ENCODE measurements around the gene FSTL5. TPM values are rescaled to one million over a fixed set of nuclear protein-coding genes. Genes with fewer than 3 reads are reported as not detected.

Gene FSTL5
- total RNA-seq, 1 donor from 2014 or later = not detected

DNA sequence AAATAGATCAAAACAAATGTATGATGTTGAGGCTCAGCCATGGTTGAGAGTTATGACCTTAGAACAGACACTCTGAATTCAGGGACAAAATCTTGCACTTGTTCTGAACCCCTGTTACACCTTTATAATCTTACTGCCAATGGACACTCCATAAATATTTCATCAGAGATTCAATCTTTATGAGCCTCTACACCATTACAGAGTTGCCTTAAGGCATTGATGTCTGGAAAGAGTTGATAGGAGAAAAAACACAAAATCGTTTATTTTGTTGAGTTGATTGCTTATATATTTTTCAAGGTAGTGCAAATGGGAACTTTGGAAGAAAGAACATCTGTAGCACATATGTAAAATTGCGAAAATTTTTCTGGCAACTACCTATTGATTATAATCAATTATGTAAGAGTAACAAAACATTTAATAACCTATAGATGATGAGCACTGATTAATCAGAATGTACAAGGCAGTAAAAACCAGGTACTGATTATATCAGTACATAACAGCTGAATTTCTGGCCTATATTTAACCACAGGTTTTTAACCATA, 568.5 kb downstream of the FSTL5 start:
- H3K27ac Mint-ChIP-seq = no peak overlapping the region
- ChIA-PET POLR2A (no interaction called here), CTCF (no interaction called here)
- H3K4me3 Mint-ChIP-seq = no peak overlapping the region
- intact Hi-C loops (cut with micrococcal nuclease) = no loop called here
- TF ChIP-seq, protein P1, sequence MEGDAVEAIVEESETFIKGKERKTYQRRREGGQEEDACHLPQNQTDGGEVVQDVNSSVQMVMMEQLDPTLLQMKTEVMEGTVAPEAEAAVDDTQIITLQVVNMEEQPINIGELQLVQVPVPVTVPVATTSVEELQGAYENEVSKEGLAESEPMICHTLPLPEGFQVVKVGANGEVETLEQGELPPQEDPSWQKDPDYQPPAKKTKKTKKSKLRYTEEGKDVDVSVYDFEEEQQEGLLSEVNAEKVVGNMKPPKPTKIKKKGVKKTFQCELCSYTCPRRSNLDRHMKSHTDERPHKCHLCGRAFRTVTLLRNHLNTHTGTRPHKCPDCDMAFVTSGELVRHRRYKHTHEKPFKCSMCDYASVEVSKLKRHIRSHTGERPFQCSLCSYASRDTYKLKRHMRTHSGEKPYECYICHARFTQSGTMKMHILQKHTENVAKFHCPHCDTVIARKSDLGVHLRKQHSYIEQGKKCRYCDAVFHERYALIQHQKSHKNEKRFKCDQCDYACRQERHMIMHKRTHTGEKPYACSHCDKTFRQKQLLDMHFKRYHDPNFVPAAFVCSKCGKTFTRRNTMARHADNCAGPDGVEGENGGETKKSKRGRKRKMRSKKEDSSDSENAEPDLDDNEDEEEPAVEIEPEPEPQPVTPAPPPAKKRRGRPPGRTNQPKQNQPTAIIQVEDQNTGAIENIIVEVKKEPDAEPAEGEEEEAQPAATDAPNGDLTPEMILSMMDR (IDR thresholded peaks at IDR 0.05) = no peak
- no peaks in the 10 kb centered on the region for H3K36me3 Mint-ChIP-seq (ENCODE audit: low read depth)
- no peak for ATAC-seq (ENCODE audit: low read depth)
- H3K4me1 Mint-ChIP-seq = no peaks in the 10 kb centered on the region
- no peak for DNase-seq
- H3K27me3 Mint-ChIP-seq = no peaks in the 10 kb centered on the region
- H3K9me3 Mint-ChIP-seq = peaks cover 3% of the 10 kb centered on the region

DNA sequence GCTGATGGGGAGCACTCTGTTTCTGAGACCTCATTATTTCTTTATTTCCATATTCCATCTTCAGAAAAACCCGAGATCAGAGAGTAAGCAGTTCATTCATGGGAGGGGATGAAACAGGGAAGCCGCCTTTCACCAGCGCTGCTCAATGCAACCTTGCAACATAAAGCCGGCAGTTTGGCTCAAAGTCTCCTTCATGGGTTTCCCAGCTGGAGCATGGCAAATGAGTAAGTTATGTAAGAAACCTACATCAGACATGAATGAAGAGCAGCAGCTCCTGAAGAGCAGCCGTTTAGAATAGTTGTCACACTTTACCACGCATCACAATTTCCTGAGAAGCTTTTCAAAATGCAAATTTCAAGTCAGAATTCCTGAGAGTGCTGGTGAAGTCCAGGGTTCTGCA, 578.8 kb downstream of the FSTL5 start:
- ATAC-seq (ENCODE audit: low read depth) (no peak), DNase-seq (no peak)
- ChIA-PET POLR2A (no interaction called here), CTCF (no interaction called here)
- H3K27ac Mint-ChIP-seq = no peak overlapping the region
- no peaks in the 10 kb centered on the region for H3K4me1 Mint-ChIP-seq
- H3K9me3 Mint-ChIP-seq = peaks cover 3% of the 10 kb centered on the region
- intact Hi-C loops (cut with micrococcal nuclease) = no loop called here
- H3K36me3 Mint-ChIP-seq (ENCODE audit: low read depth) = no peaks in the 10 kb centered on the region
- TF ChIP-seq, protein P1 (IDR thresholded peaks at IDR 0.05) = no peak
- no peaks in the 10 kb centered on the region for H3K27me3 Mint-ChIP-seq
- H3K4me3 Mint-ChIP-seq = no peak overlapping the region

DNA sequence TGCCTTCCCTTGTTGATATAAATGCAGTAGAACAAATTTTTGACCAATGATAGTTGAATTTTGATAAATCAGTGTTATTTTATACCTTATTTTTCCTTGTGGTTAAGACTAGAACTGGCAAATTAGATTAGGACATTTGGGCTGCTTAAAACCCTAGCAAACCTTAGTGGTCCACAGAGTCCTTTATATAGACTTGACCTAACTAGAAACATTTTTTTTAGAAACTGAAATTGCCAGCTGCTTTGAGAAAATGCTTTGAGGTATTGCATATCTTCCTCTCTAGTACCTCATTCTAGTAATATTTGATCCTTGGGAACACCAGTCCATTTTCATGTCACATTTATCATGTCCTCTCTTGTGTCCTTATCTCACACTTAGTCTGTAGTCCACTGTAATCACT, 580.3 kb downstream of the FSTL5 start:
- Mint-ChIP-seq H3K27me3 (no peaks in the 10 kb centered on the region), H3K27ac (no peak overlapping the region), H3K4me1 (no peaks in the 10 kb centered on the region), H3K4me3 (no peak overlapping the region), H3K9me3 (no peaks in the 10 kb centered on the region), H3K36me3 (ENCODE audit: low read depth) (no peaks in the 10 kb centered on the region)
- ChIA-PET CTCF (no interaction called here), POLR2A (no interaction called here)
- ATAC-seq (ENCODE audit: low read depth) (no peak), DNase-seq (no peak)
- intact Hi-C loops (cut with micrococcal nuclease) = no loop called here
- TF ChIP-seq, protein P1 (IDR thresholded peaks at IDR 0.05) = no peak

DNA sequence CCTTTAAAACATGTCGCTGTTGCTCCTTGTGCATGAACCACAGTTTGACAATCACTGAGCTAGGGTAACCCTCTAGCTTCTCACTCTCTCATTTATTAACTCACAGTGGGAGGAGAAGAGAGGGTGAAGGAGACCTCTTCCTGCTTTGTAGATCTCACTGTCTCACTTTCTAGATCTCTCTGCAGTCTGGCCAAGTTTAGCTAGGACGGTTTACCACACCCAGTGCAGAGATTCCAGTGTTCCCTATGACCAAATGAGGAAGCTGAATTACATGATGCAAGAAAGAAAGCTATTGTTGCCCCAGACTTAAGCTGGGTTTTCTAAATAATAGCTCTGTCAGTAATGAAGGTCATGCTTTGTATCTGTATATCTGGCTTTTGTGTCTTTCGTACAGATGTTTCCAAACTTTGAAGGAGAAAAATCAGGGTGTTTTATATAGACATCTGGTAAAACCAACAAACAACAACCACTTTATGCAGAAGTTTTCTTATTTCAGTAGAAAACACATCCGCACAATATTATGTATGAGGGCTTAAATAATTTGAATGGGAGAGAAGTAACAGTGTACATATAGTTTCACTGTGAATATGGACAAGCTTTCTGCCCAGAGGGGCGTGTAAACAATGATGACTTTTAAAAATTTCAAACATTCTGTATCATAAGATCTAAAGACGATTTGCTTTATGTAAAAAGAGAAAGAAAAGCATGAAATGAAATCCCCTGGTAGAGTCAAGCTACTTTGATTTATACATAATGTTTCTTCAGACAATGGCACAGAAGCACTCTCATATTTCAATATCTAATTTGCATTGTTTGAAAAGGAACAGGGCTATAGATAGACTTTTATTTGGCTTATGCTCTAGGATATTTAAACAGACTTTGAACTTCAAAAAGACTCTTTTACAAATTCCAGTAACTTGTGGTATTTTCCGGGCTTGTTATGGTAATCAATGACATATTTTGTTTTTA, 582.3 kb downstream of the FSTL5 start:
- CTCF ChIA-PET = no interaction called here
- DNase-seq = no peak
- Mint-ChIP-seq H3K27me3 (no peaks in the 10 kb centered on the region), H3K9me3 (peaks cover 3% of the 10 kb centered on the region), H3K36me3 (ENCODE audit: low read depth) (no peaks in the 10 kb centered on the region), H3K27ac (no peak overlapping the region), H3K4me3 (no peak overlapping the region), H3K4me1 (no peaks in the 10 kb centered on the region)
- intact Hi-C loops (cut with micrococcal nuclease) = no loop called here
- POLR2A ChIA-PET = no interaction called here
- ATAC-seq (ENCODE audit: low read depth) = no peak
- TF ChIP-seq, protein P1 (IDR thresholded peaks at IDR 0.05) = no peak

DNA sequence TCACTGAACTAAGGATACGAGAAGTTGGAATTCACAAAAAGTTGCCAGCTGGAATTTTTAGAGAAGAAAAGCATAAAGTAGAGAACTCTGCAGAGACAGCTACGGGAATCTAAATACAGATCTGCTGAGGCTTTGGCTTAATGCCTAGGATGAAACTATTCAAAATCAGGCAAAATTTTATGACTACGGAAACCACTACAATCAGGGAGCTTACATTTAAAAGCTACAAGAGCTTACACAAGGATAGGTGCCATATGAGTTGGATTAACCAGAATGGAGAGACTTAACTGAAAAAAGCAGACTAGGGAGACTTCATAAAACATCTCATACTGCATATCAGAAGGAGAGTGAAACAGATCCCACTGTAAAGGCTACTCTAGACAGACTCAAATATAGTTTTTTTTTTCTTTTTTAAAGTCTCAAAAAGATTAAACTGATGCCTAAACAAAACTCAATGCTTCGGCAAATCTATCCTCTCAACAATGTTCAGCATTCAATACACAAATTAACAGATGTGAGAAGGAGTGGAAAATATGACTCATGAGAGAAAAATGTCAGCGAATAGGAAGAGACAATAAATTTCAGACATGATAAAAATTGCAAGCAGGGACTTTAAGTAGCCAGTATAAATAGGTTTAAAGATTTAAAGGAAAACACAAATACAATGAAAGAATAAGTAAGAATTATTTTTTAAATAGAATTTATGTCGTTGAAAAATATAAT, 586.1 kb downstream of the FSTL5 start:
- POLR2A ChIA-PET = no interaction called here
- CTCF ChIA-PET = no interaction called here
- Mint-ChIP-seq H3K36me3 (ENCODE audit: low read depth) (no peaks in the 10 kb centered on the region), H3K27ac (no peak overlapping the region), H3K9me3 (peaks cover 10% of the 10 kb centered on the region), H3K4me1 (no peaks in the 10 kb centered on the region), H3K4me3 (no peak overlapping the region), H3K27me3 (no peaks in the 10 kb centered on the region)
- DNase-seq (no peak), ATAC-seq (ENCODE audit: low read depth) (no peak)
- TF ChIP-seq, protein P1 (IDR thresholded peaks at IDR 0.05) = no peak
- intact Hi-C loops (cut with micrococcal nuclease) = no loop called here
